Stimulated activated memory B cell treated with anti-CD40 and anti-IgM and Interleukin-4, amounts not matched to agents 10 μg/mL and 1 μg/mL and 100 μg/mL, for 72 hours (primary cell): ENCODE results near the gene EHD2.
"Not testable (repeated sequence)": the region's sequence is repeated elsewhere in the genome, so short reads cannot be mapped to it uniquely, and the experiment has no call there.

Experiments
- ATAC-seq: fragments of 150-1000 bp; cut with Tn5 transposase; 2 replicates; pipeline ENCODE4 v1.10.0; 2021
- H3K27ac Mint-ChIP-seq: one replicate; pipeline ENCODE4 v1.8.0; 2022; ENCODE audit warnings: mild to moderate bottlenecking, mixed read lengths
- H3K27me3 Mint-ChIP-seq: one replicate; pipeline ENCODE4 v1.8.0; 2022; ENCODE audit warnings: mixed read lengths
- H3K36me3 Mint-ChIP-seq: one replicate; pipeline ENCODE4 v1.8.0; 2022; ENCODE audit warnings: mixed read lengths
- H3K4me1 Mint-ChIP-seq: one replicate; pipeline ENCODE4 v1.8.0; 2022; ENCODE audit warnings: mixed read lengths
- H3K4me3 Mint-ChIP-seq: one replicate; pipeline ENCODE4 v1.8.0; 2022; ENCODE audit warnings: mild to moderate bottlenecking, moderate library complexity, mixed read lengths
- H3K9me3 Mint-ChIP-seq: one replicate; pipeline ENCODE4 v1.8.0; 2022; ENCODE audit warnings: mixed read lengths

EHD2 gene, protein sequence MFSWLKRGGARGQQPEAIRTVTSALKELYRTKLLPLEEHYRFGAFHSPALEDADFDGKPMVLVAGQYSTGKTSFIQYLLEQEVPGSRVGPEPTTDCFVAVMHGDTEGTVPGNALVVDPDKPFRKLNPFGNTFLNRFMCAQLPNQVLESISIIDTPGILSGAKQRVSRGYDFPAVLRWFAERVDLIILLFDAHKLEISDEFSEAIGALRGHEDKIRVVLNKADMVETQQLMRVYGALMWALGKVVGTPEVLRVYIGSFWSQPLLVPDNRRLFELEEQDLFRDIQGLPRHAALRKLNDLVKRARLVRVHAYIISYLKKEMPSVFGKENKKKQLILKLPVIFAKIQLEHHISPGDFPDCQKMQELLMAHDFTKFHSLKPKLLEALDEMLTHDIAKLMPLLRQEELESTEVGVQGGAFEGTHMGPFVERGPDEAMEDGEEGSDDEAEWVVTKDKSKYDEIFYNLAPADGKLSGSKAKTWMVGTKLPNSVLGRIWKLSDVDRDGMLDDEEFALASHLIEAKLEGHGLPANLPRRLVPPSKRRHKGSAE

DNA sequence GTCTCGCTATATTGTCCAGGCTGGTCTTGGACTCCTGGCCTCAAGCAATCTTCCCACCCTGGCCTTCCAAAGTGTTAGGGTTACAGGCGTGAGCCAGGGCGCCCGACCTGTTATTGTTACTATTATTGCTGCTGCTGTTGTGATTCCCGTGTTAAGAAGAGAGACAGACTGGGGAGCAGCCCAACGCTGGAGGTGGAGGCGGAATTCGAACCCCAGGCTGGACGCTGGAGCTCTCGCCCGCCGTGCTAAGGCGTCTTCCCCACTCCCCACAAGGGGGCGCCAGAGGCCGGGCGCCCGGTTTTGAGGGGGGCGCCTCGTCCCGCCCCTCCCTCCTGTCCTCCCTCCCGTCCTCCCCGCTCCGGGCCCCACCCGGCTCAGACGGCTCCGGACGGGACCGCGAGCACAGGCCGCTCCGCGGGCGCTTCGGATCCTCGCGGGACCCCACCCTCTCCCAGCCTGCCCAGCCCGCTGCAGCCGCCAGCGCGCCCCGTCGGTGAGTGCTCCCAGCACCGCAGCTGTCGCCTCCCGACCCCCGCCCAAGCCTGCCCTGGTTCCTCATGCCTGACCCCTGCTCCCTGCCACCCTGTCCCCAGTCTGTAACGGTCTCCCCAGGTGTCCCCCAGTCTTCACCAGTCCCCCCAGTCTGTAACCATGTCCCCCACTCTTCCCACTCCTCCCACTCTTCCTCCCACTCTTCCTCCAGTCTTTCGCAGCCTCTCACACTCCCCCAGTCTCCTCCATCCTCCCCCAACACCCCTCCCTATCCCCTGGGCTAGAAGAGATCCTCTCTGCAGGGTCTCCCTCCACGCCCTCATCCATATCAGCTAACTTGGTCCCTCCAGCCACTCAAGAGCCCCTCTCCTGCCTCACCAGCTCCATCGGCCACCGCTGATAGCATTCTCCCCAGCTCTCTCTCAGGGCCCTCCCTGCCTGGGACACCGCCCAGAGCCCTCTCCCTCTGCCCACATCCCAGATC is at the start of gene EHD2:
EHD2 (plus strand) TSS at position 377 of the 976 bp plus-strand sequence. CDS start 3,191 bp downstream, outside the sequence.
- Mint-ChIP-seq H3K4me3 (no peak within 1 kb of the TSS), H3K36me3 (peaks cover 6% of the 10 kb centered on the region), H3K9me3 (peaks cover 7% of the 10 kb centered on the region), H3K27me3 (peaks cover 66% of the 10 kb centered on the region), H3K4me1 (no peaks in the 10 kb centered on the region), H3K27ac (no peak within 1 kb of the TSS)
- peak; percentile 45 for ATAC-seq

DNA sequence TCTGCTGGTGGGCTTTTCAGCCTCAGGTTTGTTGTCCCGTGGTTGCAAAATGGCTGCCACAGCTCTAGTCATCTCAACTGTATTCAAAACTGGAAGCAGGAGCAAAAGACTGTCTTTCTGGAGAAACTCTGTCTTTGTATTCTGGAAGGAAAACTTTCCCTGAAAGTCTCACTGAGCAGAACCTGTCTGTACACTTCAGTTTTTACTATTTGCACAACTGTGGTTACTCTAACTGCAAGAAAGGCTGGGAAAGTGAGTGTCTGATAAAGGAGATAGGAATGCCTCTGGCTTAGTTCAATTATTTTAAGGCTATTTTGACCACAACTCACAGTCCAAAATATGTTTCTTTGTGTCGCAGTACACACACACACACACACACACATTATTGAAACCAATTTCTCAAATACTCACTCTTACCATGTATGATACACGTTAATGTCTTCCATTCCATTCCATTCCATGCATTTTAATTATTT is 49.7 kb upstream of the EHD2 start:
- H3K9me3 Mint-ChIP-seq: no peaks in the 10 kb centered on the region
- peaks cover 27% of the 10 kb centered on the region for H3K4me1 Mint-ChIP-seq

DNA sequence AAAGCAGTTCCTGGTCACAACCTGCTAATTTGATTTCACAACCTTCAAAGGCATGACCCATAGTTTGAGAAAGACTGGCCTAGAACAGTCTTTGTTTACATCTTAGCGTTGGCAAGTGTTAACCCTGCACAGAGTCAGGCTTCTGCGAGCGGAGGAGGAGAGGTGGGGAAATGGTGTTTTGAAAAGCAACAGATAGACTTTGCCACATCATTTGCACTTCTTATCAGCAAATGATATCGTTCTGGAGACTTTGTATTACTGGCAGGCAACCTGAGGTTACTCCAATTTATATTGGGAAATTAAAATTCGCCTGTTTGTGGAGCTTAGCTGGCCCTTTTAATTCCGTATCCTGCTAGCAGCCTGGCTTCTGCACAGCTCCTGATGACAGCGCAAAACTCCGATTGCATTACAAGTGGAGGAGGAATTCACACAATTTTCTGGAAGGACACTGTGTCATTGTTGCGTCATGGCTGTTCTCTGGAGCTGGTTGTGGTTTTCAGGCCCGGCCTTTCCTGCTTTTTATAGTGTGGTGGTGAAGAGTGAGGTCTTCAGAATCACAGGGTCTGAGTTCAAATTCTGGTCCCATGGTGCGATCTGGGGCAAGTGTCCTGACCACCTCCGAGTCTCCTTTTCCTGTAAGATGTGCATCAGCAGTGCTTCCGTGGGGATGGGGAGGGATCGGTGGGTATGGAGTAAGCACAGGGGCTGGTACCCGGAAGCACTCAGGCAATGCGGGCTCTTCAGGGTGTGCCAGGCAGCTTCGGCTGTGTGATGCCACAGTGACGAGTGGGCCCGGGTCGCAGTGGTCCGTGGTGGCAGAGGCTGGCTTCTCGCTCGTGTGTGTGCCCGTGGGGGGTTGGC is 49.1 kb upstream of the EHD2 start:
- H3K27ac Mint-ChIP-seq: no peak overlapping the region
- ATAC-seq: no peak
- peaks cover 26% of the 10 kb centered on the region for H3K36me3 Mint-ChIP-seq
- no peak overlapping the region for H3K4me3 Mint-ChIP-seq
- H3K4me1 Mint-ChIP-seq: peaks cover 27% of the 10 kb centered on the region
- H3K9me3 Mint-ChIP-seq: no peaks in the 10 kb centered on the region
- H3K27me3 Mint-ChIP-seq: no peaks in the 10 kb centered on the region

More for the DNA sequence above, 49.7 kb upstream of the EHD2 start:
- H3K27me3 Mint-ChIP-seq: no peaks in the 10 kb centered on the region
- no peak overlapping the region for H3K4me3 Mint-ChIP-seq
- H3K36me3 Mint-ChIP-seq: peaks cover 26% of the 10 kb centered on the region
- ATAC-seq: no peak
- H3K27ac Mint-ChIP-seq: no peak overlapping the region

DNA sequence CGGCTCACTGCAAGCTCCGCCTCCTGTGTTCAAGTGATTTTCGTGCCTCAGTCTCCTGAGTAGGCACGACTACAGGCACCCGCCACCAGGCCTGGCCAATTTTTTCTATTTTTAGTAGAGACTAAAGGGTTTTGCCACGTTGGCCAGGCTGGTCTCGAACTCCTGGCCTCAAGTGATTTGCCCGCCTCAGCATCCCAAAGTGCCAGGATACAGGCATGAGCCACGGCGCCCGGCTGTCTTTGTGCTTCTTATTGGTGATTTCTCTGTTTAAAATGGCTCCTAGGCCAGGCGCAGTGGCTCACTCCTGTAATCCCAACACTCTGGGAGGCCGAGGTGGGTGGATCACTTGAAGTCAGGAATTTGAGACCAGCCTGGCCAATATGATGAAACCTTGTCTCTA is 44.7 kb upstream of the EHD2 start:
- Mint-ChIP-seq H3K4me1 (peaks cover 20% of the 10 kb centered on the region), H3K36me3 (peaks cover 44% of the 10 kb centered on the region)
- not testable (repeated sequence) for ATAC-seq, H3K9me3 Mint-ChIP-seq, H3K27me3 Mint-ChIP-seq, H3K4me3 Mint-ChIP-seq, H3K27ac Mint-ChIP-seq

DNA sequence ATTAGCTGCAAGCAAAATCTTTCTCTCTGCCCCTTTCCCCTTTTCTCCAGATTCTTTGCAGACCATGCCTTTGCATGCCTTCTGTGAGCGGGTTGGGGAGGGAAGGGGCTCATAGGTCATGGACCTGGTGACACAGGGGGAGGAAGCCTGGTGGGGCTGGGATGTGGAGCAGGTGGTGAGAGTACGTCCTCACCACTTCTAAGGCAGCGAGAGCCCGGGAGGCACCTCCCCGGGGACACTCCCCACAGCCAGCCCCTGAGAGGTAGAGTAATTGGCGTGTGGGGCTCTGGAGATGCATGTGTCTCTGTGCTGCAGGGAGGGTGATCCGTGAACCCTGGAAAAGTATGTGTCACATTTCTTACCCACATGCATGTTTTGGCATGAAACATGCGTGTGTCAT is 42.5 kb upstream of the EHD2 start:
- Mint-ChIP-seq H3K27me3 (no peaks in the 10 kb centered on the region), H3K36me3 (peaks cover 58% of the 10 kb centered on the region), H3K4me1 (peaks cover 17% of the 10 kb centered on the region), H3K4me3 (no peak overlapping the region), H3K9me3 (no peaks in the 10 kb centered on the region), H3K27ac (no peak overlapping the region)
- ATAC-seq: no peak

DNA sequence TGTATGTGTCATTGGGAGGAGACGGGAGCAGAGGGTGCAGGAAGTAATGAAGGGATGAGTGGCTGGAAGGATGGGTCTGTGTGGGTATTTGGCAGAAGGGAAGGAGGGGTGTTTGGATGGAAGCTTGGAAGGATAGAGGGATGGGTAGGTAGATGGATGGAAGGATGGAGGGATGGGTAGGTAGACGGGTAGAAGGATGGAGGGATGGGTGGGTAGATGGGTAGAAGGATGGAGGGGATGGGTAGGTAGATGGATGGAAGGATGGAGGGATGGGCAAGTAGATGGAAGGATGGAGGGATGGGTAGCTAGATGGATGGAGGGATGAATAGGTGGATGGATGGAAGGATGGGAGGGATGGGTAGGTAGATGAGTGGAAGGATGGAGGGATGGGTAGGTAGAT is 41.7 kb upstream of the EHD2 start:
- H3K4me3 Mint-ChIP-seq: no peak overlapping the region
- ATAC-seq: no peak
- no peaks in the 10 kb centered on the region for H3K27me3 Mint-ChIP-seq
- H3K4me1 Mint-ChIP-seq: peaks cover 15% of the 10 kb centered on the region
- no peak overlapping the region for H3K27ac Mint-ChIP-seq
- peaks cover 65% of the 10 kb centered on the region for H3K36me3 Mint-ChIP-seq
- no peaks in the 10 kb centered on the region for H3K9me3 Mint-ChIP-seq

DNA sequence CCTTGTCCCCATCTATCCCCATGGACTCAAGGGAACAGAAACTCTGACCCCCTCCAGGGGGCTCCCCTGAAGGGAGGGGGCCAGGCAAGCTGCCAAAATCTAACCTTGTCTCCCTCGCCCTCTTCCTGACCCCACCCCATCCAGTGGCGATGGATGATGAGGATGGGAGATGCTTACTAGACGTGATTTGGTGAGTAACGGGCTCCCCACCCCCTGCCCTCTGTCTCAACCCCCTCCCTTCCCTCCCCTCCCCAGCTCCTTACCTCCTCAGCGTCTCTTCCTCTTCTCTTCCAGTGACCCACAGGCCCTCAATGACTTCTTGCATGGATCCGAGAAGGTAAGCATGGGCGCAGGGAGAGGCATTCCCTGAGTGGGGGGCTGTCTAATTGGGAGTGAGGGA is 39.8 kb upstream of the EHD2 start:
- peaks cover 71% of the 10 kb centered on the region for H3K36me3 Mint-ChIP-seq
- no peak overlapping the region for H3K27ac Mint-ChIP-seq

DNA sequence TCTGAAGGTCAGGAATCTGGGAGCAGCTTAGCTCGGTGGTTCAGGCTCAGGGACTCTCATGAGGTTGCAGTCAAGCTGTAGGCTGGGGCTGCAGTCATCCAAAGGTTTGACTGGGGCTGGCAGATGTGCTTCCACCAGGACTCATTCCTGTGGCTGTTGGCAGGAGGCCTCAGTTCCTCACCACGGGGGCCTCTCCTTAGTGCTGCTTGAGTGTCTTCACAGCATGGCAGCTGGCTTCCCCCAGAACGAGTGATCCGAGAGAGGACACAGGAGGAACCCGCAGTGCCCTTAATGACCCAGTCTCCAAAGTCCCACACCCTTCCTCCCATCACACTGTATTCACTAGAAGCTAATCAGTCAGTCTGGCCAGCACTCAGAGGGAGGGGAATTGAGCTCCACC is 38.7 kb upstream of the EHD2 start:
- H3K4me3 Mint-ChIP-seq: no peak overlapping the region
- no peaks in the 10 kb centered on the region for H3K27me3 Mint-ChIP-seq
- H3K27ac Mint-ChIP-seq: no peak overlapping the region
- peaks cover 15% of the 10 kb centered on the region for H3K4me1 Mint-ChIP-seq
- ATAC-seq: no peak
- H3K36me3 Mint-ChIP-seq: peaks cover 78% of the 10 kb centered on the region
- no peaks in the 10 kb centered on the region for H3K9me3 Mint-ChIP-seq

More for the DNA sequence above, 39.8 kb upstream of the EHD2 start:
- Mint-ChIP-seq H3K4me1 (peaks cover 15% of the 10 kb centered on the region), H3K9me3 (no peaks in the 10 kb centered on the region), H3K4me3 (no peak overlapping the region), H3K27me3 (no peaks in the 10 kb centered on the region)
- ATAC-seq: no peak

DNA sequence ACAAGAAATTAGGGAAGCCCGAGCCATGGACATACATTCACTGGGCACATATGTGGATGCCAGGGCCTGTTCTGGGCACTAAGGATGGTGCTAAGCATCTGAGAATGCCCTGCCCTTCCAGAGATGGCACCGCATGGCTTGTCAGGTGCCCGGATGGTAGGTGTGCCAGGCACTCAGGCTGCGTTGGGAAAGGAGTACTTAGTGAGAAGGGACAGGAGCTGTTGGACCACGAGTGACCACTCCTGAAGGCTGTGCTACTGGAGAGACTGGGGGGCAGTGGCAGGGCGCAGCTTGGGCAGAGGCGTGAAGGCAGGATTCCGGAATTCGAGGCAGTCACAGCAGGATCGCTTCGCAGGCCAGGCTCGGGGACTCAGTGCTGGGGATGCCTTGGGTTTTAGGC is 38.0 kb upstream of the EHD2 start:
- Mint-ChIP-seq H3K9me3 (no peaks in the 10 kb centered on the region), H3K4me1 (peaks cover 11% of the 10 kb centered on the region), H3K36me3 (peaks cover 73% of the 10 kb centered on the region), H3K27me3 (no peaks in the 10 kb centered on the region), H3K27ac (no peak overlapping the region), H3K4me3 (no peak overlapping the region)
- no peak for ATAC-seq

DNA sequence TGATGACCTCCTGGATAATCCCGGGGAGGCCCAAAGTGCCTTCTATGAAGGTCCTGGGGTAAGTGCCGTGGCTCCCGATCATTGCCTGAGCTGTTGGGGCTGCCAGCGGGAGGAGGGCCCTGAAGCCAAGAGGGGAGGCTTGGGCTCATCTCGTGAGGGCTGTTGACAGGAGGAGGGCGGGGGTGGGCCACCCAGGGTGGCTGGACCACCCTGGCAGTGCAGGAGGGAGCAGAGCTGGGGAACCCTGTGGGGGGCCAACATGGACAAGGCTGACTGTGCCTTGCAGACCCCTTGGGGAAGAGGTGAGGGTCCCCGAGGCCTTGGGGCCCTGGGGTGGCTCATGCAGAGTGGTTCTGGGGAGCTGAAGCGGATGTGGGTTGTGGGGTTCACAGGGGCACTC is 37.4 kb upstream of the EHD2 start:
- Mint-ChIP-seq H3K36me3 (peaks cover 67% of the 10 kb centered on the region), H3K27ac (no peak overlapping the region), H3K4me1 (peaks cover 5% of the 10 kb centered on the region), H3K9me3 (no peaks in the 10 kb centered on the region), H3K27me3 (no peaks in the 10 kb centered on the region), H3K4me3 (no peak overlapping the region)
- no peak for ATAC-seq

DNA sequence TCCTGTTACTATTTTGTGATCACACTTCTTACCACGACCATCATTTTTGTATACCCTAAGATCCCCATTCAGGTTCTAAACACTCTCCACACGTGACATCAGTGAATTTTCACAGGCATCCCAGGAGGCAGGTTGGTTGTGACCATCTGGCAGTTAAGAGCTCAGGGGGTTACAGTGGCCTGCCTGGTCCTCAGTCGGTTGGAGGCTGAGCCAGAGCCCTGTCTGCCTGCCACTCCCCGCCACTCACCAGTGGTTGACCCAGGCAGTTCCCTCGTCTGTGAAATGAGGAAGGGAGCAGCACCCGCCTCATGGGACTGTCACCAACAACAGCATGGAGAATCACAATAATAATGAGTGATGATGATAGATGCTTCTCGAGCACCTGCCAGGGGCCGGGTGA is 36.4 kb upstream of the EHD2 start:
- Mint-ChIP-seq H3K27ac (no peak overlapping the region), H3K27me3 (no peaks in the 10 kb centered on the region), H3K4me3 (no peak overlapping the region), H3K9me3 (no peaks in the 10 kb centered on the region), H3K36me3 (peaks cover 65% of the 10 kb centered on the region), H3K4me1 (no peaks in the 10 kb centered on the region)
- ATAC-seq: no peak

DNA sequence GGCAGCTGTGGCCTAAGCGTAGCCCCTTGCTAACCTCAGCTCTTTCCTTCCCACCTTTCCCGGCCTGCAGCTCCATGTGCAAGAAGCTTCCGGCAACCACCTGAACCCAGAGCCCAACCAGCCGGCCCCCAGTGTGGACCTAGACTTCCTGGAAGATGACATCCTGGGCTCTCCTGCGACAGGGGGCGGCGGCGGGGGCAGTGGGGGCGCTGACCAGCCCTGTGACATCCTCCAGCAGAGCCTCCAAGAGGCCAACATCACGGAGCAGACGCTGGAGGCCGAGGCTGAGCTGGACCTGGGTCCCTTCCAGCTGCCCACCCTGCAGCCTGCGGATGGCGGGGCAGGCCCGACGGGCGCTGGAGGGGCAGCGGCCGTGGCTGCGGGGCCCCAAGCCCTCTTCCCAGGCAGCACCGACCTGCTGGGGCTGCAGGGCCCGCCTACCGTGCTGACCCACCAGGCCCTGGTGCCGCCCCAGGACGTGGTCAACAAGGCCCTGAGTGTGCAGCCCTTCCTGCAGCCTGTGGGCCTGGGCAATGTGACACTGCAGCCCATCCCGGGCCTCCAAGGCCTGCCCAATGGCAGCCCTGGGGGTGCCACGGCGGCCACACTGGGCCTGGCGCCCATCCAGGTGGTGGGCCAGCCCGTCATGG is 33.8 kb upstream of the EHD2 start:
- Mint-ChIP-seq H3K27ac (no peak overlapping the region), H3K36me3 (peaks cover 52% of the 10 kb centered on the region), H3K9me3 (no peaks in the 10 kb centered on the region), H3K27me3 (no peaks in the 10 kb centered on the region), H3K4me3 (no peak overlapping the region), H3K4me1 (no peaks in the 10 kb centered on the region)
- ATAC-seq: no peak

DNA sequence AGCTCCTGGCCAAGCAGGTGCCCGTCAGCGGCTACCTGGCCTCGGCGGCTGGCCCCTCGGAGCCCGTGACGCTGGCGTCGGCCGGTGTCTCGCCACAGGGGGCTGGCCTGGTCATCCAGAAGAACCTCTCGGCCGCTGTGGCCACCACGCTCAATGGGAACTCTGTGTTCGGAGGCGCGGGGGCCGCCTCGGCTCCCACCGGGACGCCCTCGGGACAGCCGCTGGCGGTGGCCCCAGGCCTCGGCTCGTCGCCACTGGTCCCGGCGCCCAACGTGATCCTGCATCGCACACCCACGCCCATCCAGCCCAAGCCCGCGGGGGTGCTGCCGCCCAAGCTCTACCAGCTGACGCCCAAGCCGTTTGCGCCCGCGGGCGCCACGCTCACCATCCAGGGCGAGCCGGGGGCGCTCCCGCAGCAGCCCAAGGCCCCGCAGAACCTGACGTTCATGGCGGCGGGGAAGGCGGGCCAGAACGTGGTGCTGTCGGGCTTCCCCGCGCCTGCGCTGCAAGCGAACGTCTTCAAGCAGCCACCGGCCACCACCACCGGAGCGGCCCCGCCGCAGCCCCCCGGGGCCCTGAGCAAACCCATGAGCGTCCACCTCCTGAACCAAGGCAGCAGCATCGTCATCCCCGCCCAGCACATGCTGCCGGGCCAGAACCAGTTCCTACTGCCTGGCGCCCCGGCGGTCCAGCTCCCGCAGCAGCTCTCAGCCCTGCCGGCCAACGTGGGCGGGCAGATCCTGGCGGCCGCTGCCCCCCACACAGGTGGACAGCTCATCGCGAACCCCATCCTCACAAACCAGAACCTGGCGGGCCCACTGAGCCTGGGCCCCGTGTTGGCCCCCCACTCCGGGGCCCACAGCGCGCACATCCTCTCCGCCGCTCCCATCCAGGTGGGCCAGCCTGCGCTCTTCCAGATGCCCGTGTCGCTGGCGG is 33.0 kb upstream of the EHD2 start:
- no peaks in the 10 kb centered on the region for H3K27me3 Mint-ChIP-seq
- ATAC-seq: peak; percentile 3
- H3K27ac Mint-ChIP-seq: no peak overlapping the region
- H3K9me3 Mint-ChIP-seq: no peaks in the 10 kb centered on the region
- no peak overlapping the region for H3K4me3 Mint-ChIP-seq
- H3K4me1 Mint-ChIP-seq: no peaks in the 10 kb centered on the region
- H3K36me3 Mint-ChIP-seq: peaks cover 44% of the 10 kb centered on the region
